Measurements from ENCODE around the gene POR. TPM values are rescaled to one million over a fixed set of nuclear protein-coding genes. Genes with fewer than 3 reads are reported as not detected.

Gene POR
- total and polyA plus RNA-seq, 2 of the 13 experiments (the other 11 are each of a cell fraction or from before 2014, with no cell fraction given) = 145 to 266 TPM

- WGBS (ENCODE audit: low lambda C conversion rate) = 92% methylated on average over 22 of the region's 30 CpGs
- in situ Hi-C loops (cut with HindIII; ENCODE audit: extremely low pct_ligation_motif_present, low pct_unique_long_range_greater_than_20kb) = no loop called here
- H3K9ac ChIP-seq (ENCODE audit: insufficient read depth, low read depth, low read length) = no peak overlapping the region
- no peaks in the 10 kb centered on the region for H3K9me3 ChIP-seq (ENCODE audit: low read length)
- H3K27me3 ChIP-seq (ENCODE audit: control insufficient read depth in 1 of 2, insufficient read depth in 2 of 2, low read length in 2 of 2) = no peaks in the 10 kb centered on the region
- peaks cover 32 to 49% of the 10 kb centered on the region in 2 experiments; a peak in 4 of 5 replicates for H3K36me3 ChIP-seq (replicated peaks in 1 of 2; ENCODE audit: control insufficient read depth in 1 of 2, insufficient read depth in 2 of 2, low read length in 2 of 2)
- no TSS peak for BruUV-seq (replicated peaks)
- no peak overlapping the region for H2AFZ ChIP-seq (ENCODE audit: low read length)
- POLR2A ChIA-PET = no interaction called here
- TF ChIP-seq ZNF691 (CRISPR knock-in tag; IDR thresholded peaks at IDR 0.05; ENCODE audit: borderline replicate concordance, low read depth) (no peak), SSRP1 (CRISPR knock-in tag; IDR thresholded peaks at IDR 0.05) (0 out of 2 replicates have a peak, but pooled peaks have one; percentile 0), RBM22 (optimal IDR thresholded peaks at IDR 0.05; ENCODE audit: low read length) (peak; percentile 47), GTF3A (CRISPR knock-in tag; conservative IDR thresholded peaks at IDR 0.05) (no peak), POLR2G (IDR thresholded peaks at IDR 0.05; ENCODE audit: low read depth, low read length) (peak; percentile 54), KLF9 (CRISPR knock-in tag; IDR thresholded peaks at IDR 0.05; ENCODE audit: low read depth) (no peak), HOXA3 (CRISPR knock-in tag; IDR thresholded peaks at IDR 0.05) (no peak), HNRNPLL (IDR thresholded peaks at IDR 0.05; ENCODE audit: low read depth, low read length, poor library complexity, severe bottlenecking) (peak; percentile 10), AGO2 (optimal IDR thresholded peaks at IDR 0.05; ENCODE audit: low read depth, low read length) (peak; percentile 32), KDM2A (CRISPR knock-in tag; IDR thresholded peaks at IDR 0.05; ENCODE audit: borderline replicate concordance, low read depth) (peak; percentile 24; the same call in 1 of the 2 replicates)
- peaks cover 4% of the 10 kb centered on the region; the same call in 1 of the 2 replicates for H4K20me1 ChIP-seq (ENCODE audit: insufficient read depth, low read length)
- H3K27ac ChIP-seq (ENCODE audit: extremely low read length, insufficient read depth, low read length) = no peak overlapping the region
- DNase-seq (ENCODE audit: low spot score) (no peak), FAIRE-seq (no peak), ATAC-seq (no peak; the same call in 2 of the 3 replicates)
- intact Hi-C loops (cut with micrococcal nuclease; ENCODE audit: unreplicated experiment) = no loop called here
- peaks cover 21% of the 10 kb centered on the region for H3K4me1 ChIP-seq (ENCODE audit: insufficient read depth, low read length)
- H3K4me2 ChIP-seq (ENCODE audit: low read depth, low read length) = no peak overlapping the region
- H3K4me3 ChIP-seq (replicated peaks in 1 of 3; ENCODE audit: insufficient read depth in 1 of 3, low read depth in 2 of 3, low read length in 3 of 3) = no peak overlapping the region
- CTCF ChIA-PET (ENCODE audit: low intra/inter-chr PET ratio, low total read pairs) = no interaction called here
- H3K79me2 ChIP-seq (ENCODE audit: insufficient read depth, low read length) = peaks cover under 1% of the 10 kb centered on the region
Measured at GRCh38 chr7:75987805-75988567, 73.0 kb downstream of the POR start.
